Measurements from ENCODE around the gene SGCE.

Gene SGCE

DNA sequence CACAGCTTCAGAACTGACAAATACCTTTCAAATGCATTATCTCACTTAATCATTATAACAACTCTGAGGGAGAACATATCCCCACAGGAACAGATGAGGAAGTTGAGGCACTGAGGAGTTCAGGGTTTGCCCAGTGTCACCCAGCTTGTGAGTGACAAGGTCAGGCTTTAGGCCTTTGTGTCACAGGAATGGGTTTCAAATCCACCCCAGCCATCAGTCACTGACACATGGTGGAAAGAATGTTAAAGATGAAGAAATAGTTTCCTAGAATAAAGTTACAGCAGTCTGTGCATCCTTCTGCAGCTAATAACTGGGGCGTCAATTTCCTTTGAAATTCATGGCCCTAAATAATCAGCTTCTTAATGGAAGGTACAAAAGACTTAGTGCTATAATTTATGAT is 37.8 kb downstream of the SGCE start:
- DNase-seq: no peak

DNA sequence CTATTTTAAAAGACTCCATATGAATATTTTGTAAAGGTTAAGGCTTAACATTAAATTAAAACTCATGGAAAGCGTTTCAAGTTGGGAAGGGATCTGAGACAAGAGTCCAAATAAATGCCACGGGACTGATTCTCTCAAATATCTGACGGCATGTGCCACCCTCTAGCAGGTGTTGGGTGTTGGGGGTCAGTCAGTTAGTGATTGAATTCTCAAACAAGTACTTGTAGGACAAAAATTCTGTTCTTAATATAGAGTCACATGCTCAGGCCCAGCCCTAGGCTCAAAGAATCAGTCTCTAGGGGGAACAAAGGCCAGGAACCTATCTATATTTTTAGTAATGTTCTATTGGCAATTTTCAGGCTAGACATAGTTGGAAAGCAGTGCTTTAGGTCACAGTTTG is 39.1 kb downstream of the SGCE start:
- DNase-seq: no peak

- DNase-seq: no peak
Observed at GRCh38 chr7:94615666-94616065, 40.3 kb downstream of the SGCE start.

DNA sequence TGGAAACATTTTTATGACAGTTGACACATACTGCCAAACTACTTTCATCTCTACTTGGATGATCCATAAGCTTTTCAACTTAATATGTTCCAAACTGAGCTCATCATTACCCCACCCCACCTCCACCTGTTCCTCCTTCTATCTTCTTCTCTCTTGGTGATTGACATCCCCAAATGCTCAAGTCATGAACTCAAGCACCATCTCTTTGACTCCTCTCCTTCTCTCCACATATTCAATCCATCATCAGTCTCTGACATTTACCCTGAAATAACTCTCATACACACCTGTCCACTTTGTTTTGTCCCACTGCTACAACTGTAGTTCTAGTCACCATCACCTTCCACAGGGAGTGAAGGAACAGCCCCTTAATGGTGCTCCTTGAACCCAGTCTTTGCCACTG is 43.3 kb downstream of the SGCE start:
- DNase-seq: no peak

DNA sequence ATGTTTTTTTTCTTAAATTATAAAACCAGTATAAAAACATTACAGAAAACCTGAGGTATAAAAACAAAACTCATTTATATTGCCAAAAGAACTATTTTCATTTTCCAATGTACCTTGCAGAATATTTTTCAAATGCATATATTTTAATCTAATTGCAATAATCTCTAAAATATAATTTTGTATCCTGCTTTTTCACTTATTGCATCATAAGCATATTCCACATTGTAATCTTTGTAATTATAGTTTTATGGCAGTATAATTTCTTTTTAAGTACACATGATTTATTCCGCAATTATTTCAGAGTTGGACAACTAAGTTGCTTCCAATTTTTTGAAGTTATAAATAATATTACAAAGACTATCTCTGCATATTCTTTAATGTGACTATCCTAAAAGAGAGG is 43.7 kb downstream of the SGCE start:
- DNase-seq: no peak

GRCh38 chr7:94609561-94609960 is 46.4 kb downstream of the SGCE start:
- DNase-seq: no peak

DNA sequence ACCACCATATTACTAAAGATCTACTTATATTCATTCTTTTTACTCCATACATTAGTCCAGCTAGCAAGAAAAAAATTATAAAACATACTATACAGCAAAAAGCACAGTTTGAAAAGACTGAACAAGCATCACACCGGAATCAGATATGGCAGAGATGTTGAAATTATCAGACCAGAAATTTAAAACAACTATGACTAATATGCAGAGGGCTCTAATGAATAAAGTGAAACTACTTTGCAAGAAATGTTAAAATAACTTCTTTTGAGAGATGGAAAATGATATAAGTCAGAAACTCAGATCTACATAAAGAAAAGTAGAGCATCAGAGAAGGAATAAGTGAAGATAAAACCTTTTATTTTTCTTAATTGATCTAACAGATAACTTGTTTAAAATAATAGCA is 50.9 kb downstream of the SGCE start:
- no peak for DNase-seq

GRCh38 chr7:94602181-94602580 is 53.8 kb downstream of the SGCE start:
- no peak for DNase-seq

- no peak for DNase-seq
Observed at GRCh38 chr7:94600267-94600666, 55.7 kb downstream of the SGCE start.

GRCh38 chr7:94595717-94596116 is 60.2 kb downstream of the SGCE start:
- DNase-seq: no peak

- no peak for DNase-seq
Observed at GRCh38 chr7:94594882-94595281, 61.1 kb downstream of the SGCE start.

DNA sequence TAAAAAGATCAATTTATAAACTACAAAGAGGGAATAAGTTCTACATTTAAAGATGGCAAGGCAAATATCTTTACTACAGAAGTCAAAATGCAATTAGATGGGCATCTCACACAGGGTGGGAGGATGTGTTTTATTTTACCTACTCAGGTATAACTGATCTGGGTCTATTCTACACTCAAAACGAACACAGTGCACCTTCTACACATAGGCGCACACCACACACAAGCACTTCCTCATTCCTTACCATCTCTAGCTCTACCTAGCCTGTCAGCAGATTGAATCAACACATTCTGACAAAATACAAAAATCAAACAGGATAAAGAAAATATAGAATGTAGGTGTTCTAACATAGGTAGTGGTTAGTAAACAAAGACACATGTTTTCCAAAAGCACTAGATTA is 64.8 kb downstream of the SGCE start:
- DNase-seq: no peak

- no peak for DNase-seq
Observed at GRCh38 chr7:94590526-94591162, 65.3 kb downstream of the SGCE start.

GRCh38 chr7:94588075-94588474 is 67.9 kb downstream of the SGCE start:
- no peak for DNase-seq

DNA sequence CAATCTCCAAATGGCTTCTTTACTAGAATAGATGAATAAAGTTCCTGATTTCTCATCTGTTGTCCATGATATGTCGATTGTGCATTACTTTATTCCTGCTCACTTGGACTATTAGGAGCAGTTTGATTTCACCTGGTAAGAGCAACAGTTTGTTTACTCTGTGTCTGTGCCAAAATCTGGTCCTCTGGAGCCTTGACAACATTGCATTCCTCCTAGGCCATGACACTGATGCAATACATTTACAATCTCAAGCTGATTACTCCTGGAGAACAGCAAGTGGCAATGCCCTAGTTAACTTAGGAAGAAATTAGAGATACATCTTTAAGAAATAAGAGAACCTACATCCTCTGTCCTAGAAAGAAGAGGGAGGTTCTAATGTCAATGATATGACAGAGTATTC is 71.8 kb downstream of the SGCE start:
- DNase-seq: peak; percentile 41

DNA sequence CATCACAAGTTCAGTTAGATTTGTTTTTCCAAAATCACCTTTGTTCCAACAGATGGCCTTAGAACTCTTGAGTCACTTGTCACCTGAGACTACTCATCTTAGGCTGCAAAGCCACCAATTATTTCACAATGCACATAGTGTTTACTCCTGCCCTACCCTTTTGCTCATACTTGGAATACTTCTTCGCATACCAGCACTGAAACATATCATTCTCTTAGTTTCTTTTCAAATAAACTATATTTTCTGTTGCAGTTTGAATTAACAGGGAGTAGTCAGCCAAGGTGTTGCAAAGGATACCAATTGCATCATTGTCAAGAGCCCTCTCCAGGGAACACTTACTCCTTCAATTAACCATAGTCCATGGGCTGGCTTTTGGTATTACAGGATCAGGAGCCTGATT is 75.3 kb downstream of the SGCE start:
- DNase-seq: no peak

DNA sequence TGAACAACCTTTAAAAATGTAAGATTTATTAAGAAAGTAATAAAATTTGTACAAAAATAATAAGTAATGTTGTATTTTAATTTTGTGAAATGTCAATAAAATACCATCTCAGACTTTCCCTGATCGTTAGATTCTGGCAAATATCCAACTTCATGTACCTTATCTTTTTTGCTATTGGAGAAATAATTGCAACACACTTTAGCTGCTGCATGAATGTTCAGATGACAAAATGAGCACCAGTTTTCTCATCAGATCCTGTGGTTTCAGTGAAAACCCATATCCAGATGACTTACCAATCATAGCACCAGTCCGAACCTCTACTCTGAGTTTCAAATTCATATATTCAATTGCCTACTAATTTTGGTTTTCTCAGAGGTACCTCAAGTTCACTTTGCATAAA is 76.5 kb downstream of the SGCE start:
- no peak for DNase-seq

DNA sequence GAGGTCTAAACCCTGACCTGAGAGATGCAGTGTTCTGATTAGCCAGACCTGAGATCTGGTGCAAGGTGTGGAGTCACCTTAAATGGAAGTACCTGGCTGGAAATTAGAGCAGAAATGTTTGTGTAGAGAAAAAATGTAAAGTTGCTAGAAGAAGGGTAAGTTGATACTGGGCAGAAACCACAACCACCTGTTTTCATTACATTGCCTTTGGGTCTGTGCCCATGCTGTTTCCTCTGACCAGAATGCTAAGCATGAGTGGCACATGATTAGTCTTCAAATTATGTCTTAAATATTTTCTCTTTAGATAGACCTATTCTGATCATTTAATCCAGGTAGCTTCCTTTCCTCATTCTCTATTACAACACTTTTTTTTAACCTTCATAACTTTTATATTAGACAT is 77.3 kb downstream of the SGCE start:
- no peak for DNase-seq

- DNase-seq: no peak
Observed at GRCh38 chr7:94577357-94577756, 78.6 kb downstream of the SGCE start.

GRCh38 chr7:94576316-94576715 is 79.6 kb downstream of the SGCE start:
- no peak for DNase-seq

DNA sequence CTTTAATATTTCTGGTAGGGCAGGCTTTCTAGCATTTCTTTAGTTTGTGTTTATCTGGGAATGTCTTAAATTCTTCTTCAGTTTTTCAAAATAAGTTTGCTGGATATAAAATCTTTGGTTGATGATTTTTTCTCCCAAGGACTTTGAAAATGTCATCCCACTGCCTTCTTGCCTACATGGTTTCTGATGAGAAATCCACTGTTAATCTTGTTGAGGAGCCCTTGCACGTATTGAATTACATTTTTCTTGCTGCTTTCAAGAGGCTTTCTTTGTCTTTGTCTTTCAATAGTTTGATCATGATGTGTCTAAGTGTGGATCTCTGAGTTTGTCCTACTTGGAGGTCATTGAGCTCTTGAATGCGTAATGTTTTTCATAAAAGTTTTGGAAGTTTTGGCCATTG is 80.3 kb downstream of the SGCE start:
- DNase-seq: no peak

- no peak for DNase-seq
Observed at GRCh38 chr7:94571816-94572215, 84.1 kb downstream of the SGCE start.

GRCh38 chr7:94567396-94567795 is 88.5 kb downstream of the SGCE start:
- no peak for DNase-seq

DNA sequence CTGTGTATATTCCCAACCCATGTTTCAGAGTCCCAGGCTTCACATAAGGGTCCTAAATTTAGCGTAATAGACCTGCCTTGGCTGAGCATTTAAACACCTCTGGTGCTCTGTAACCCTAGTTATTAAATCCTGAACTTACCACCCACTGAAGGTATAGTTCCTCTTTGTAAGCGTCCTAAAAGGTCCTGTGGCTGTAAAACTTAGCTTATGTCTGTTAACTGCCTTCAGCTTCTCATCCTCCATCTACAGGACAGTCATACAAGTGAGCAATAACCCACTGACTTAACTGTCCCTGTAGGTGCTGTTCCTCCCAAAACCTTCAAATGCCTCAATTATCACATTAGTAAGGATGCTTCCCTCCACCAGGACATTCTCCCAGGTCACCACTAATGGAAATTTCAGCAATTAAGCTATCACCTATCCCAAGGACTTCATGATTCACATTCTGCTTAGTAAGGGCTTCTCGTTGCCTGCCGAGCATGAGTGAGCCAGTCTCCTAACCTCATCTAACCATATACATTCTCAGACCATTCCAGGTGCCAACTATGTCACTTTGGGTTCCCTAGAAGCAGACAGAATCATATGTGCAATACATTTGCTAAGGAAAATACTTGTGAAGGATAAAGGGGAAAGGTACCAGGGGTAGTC is 90.6 kb downstream of the SGCE start:
- no peak for DNase-seq

DNA sequence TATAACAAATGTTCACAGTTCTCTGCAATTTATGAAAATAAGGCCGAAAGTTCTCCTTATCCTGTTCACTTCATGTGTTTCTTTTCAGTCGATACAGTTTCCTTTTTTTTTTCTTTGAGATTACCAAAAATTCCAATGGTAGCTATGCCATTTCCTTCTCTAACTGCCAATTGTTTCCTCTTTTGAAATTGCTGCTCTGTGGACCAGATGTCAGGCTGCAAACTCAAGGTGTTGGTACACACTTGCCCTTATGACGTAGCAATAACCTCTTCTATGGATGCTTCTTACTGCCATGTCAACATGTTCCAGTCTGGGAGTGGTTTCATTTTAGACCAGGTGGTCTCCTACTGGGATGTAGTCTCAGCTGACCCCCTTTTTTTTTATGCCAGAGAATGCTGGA is 93.4 kb downstream of the SGCE start:
- no peak for DNase-seq
